GM06990 (cell line): ENCODE results near the gene NFATC2IP.
"Not testable (repeated sequence)": the region's sequence is repeated elsewhere in the genome, so short reads cannot be mapped to it uniquely, and the experiment has no call there.

Experiments
- DNase-seq: peaks from one replicate; pipeline ENCODE4 v3.0.0-alpha.2; 2011; ENCODE audit not compliant: insufficient read length; ENCODE audit errors: extremely low read depth
- H3K27me3 ChIP-seq: replicated peaks from 2 replicates; pipeline ENCODE4 v1.6.0; 2011; ENCODE audit warnings: low read length; ENCODE audit not compliant: control insufficient read depth, insufficient read depth
- H3K36me3 ChIP-seq: 2 replicates; pipeline ENCODE4 v1.5.1; 2011; ENCODE audit warnings: low read length; ENCODE audit not compliant: control insufficient read depth, insufficient read depth
- H3K4me3 ChIP-seq: replicated peaks from 2 replicates; pipeline ENCODE4 v1.5.1; 2011; ENCODE audit warnings: low read depth, mild to moderate bottlenecking, control low read depth, low read length
- TF ChIP-seq, protein P1 (sequence below): IDR thresholded peaks from 2 replicates; pipeline ENCODE4 v1.5.1; 2011; ENCODE audit warnings: low read length, control low read depth, mild to moderate bottlenecking, inconsistent platforms; ENCODE audit not compliant: insufficient read depth, poor library complexity, severe bottlenecking

NFATC2IP gene

DNA sequence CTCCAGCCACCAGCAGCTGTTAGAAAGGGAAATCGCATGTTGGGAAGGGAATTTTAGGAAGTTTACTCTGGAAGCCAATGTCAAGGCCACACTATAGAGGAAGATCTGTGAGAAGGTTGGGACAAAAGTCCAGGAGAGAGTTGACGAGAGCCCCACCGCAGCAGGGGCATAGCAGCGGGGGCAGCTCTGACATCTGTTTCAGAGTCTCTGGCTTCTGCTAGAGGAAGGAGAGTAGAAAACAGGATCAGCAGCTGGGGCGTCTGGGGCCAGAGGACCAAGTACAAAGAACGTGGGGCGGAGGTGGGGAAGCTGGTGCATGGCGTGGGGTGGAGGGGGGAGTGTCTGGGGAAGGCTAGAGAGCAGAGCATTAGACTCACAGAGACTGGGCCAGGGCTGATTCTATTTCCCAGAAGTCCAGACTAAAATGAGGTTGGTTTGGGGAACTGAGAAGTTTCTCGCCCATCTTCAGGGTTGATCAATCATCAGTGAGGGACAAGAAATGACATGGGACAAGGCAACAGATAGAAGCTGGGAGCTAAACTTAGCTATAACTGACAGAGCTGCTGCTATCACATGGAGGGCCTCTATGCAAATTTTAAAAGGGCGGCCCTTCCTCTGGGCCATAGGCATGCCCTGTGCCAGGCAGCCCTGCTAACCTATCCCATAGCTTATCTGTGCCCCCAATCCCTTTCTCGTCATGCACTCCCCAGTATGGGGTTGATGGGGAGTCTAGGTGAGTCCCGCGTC lies 26.9 kb upstream of the NFATC2IP start:
- Histone ChIP-seq H3K4me3 (peak overlapping the region; percentile 72), H3K36me3 (peaks cover 11% of the 10 kb centered on the region), H3K27me3 (no peaks in the 10 kb centered on the region)
- TF ChIP-seq, protein P1, sequence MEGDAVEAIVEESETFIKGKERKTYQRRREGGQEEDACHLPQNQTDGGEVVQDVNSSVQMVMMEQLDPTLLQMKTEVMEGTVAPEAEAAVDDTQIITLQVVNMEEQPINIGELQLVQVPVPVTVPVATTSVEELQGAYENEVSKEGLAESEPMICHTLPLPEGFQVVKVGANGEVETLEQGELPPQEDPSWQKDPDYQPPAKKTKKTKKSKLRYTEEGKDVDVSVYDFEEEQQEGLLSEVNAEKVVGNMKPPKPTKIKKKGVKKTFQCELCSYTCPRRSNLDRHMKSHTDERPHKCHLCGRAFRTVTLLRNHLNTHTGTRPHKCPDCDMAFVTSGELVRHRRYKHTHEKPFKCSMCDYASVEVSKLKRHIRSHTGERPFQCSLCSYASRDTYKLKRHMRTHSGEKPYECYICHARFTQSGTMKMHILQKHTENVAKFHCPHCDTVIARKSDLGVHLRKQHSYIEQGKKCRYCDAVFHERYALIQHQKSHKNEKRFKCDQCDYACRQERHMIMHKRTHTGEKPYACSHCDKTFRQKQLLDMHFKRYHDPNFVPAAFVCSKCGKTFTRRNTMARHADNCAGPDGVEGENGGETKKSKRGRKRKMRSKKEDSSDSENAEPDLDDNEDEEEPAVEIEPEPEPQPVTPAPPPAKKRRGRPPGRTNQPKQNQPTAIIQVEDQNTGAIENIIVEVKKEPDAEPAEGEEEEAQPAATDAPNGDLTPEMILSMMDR, result no peak
- DNase-seq, result peak; percentile 84

DNA sequence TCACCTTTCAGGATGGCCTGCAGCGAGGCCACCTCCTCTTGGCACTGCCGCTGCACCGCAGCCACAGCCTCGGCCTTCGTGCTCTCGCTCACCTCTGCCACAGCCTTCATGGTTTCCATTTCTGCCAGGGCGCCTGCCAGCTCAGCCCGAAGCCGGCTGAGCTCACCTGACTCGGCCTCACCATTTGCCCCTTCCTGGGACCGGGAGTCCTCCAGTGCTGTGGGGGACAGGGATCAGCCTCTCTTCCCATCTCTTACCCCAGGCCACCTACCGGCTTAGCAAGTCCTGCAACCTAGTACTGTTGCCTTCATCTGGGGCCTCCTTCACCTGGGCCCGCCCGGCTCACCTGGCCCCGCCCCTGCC lies 26.4 kb upstream of the NFATC2IP start:
- peak overlapping the region; percentile 72 for H3K4me3 ChIP-seq
- TF ChIP-seq, protein P1, result peak; percentile 10
- peak; percentile 82 for DNase-seq
- H3K36me3 ChIP-seq, result peaks cover 8% of the 10 kb centered on the region
- no peaks in the 10 kb centered on the region for H3K27me3 ChIP-seq

DNA sequence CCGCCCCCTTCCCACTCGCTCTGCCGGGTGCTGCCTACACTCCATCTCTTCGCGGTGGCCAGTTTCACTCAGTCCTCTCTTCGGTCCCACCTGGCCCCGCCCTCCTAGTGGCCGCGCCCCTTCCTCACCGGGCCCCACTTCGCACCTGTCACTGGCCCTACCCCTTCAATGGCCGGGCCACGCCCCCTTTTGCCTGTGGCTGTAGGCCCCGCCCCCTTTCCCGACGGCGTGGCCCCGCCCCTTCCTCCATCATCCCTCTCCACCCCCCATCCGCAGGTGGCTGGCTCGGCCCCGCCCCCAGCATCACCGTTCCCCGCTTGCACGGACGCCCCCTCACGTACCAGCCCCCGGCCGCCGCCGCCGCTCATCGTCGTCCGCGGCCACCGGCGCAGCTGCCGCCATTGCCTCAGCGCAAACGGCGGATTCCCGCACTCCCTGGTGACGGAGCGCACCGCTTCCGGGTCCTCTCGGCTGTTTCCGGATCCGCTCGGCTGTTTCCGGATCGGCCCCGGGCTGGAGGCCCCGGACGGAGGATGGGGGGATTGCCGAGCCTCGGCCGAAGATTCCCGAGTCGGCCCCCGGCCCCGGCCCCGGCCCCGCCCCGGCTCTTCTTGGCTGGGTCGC lies 25.9 kb upstream of the NFATC2IP start, which contains the start of gene RABEP2:
TSS of gene RABEP2 (minus strand) at position 477 of the 624 bp plus-strand sequence. CDS start at position 402, 75 bp downstream.
- peak within 1 kb of the TSS; percentile 72 for H3K4me3 ChIP-seq
- TF ChIP-seq, protein P1, result no peak
- no peaks in the 10 kb centered on the region for H3K27me3 ChIP-seq
- peaks cover 3% of the 10 kb centered on the region for H3K36me3 ChIP-seq
- peak; percentile 94 for DNase-seq

DNA sequence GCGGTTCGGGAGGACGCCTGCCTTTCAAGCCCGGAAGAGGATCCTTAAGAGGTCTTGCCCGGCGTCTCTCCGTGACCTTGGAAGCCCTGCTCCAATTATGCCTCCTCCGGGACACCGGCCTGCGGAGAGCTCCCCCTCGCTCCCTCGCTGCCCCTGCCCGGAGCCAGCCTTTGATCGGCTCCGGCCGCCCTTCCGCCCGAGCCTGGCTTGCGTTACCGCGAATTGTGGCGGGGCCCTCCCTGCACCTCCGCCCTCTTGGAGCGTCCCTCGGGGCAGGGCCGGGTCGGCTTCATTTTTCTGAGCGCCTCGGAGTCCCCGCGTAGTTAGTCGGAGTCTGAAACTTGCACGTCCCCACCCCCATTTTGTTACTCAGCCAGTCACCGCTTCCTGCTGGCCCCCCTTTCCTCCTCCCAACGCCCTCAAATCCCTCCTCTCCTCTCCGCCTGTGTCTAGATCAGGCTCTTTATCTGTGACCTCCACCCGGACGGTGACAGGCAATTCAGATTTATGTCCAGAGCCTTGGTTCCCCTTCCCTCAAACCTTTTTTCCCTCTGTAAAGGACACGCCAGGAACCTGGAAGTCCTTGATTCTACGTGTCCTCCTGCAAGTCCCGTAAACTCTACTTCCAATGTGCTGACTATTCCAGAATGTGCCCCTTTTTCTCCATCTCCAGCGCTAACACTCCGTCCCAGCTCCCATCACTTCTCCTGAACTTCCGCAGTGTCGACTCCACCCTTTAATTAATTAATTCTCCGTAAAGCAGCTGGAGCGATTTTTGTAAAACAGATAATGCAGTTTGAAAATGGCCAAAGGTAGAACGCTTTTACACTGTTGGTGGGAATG lies 25.1 kb upstream of the NFATC2IP start:
- Histone ChIP-seq H3K4me3 (peak overlapping the region; percentile 72), H3K36me3 (peaks cover 2% of the 10 kb centered on the region; the same call in 1 of the 2 replicates), H3K27me3 (no peaks in the 10 kb centered on the region)
- peak; percentile 89 for DNase-seq
- TF ChIP-seq, protein P1, result no peak

DNA sequence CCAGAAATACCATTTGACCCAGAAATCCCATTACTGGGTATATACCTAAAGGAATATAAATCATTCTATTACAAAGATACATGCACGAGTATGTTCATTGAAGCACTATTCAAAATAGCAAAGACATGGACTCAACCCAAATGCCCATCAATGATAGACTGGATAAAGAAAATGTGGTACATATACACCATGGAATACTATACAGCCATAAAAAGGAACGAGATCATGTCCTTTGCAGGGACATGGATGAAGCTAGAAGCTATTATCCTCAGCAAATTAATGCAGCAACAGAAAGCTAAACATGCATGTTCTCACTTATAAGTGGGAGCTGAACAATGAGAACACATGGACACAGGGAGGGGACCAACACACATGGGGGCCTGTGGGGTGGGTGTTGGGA lies 24.5 kb upstream of the NFATC2IP start:
- peak overlapping the region; percentile 72 for H3K4me3 ChIP-seq
- H3K27me3 ChIP-seq, H3K36me3 ChIP-seq, DNase-seq: not testable (repeated sequence)

DNA sequence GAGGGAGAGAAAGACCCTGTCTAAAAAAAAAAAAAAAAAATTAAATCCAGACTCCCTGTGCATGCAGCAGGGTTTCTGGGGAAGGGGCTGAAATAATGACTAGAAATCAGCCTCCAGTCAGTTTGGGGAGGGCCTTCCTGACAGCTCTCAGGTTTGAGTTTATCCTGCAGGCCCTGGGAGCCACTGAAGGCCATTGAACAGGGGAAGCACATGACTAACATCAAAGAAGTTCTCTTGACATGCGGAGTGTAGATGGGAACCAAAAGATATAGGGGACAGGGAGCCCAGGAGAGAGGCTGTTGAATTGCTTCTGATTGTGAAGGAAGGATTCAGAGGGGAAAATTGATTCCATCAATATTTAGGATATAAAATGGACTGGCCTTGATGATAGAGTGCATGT lies 22.9 kb upstream of the NFATC2IP start:
- Histone ChIP-seq H3K36me3 (no peaks in the 10 kb centered on the region), H3K27me3 (no peaks in the 10 kb centered on the region), H3K4me3 (no peak overlapping the region)
- no peak for DNase-seq
- TF ChIP-seq, protein P1, result no peak
